IgD-negative memory B cell (primary cell): ENCODE data around the gene EHBP1. TPM values are rescaled to one million over a fixed set of nuclear protein-coding genes. Genes with fewer than 3 reads are reported as not detected.

ENCODE experiments used
- H3K27ac Mint-ChIP-seq, 3 donors: one replicate each; pipeline ENCODE4 v1.8.0; 2020 to 2022; ENCODE audit warnings: mild to moderate bottlenecking in 3 of 3, mixed read lengths in 3 of 3, moderate library complexity in 1 of 3
- H3K27me3 Mint-ChIP-seq: one replicate; pipeline ENCODE4 v1.8.0; 2021; ENCODE audit warnings: mixed read lengths
- H3K36me3 Mint-ChIP-seq: one replicate; pipeline ENCODE4 v1.8.0; 2020; ENCODE audit warnings: mild to moderate bottlenecking, mixed read lengths
- H3K4me1 Mint-ChIP-seq, 3 donors: one replicate each; pipeline ENCODE4 v1.8.0; 2020 to 2022; ENCODE audit warnings: mixed read lengths in 3 of 3, mild to moderate bottlenecking in 1 of 3
- H3K4me3 Mint-ChIP-seq, 4 donors: one replicate each; pipeline ENCODE4 v1.8.0; 2020 to 2022; ENCODE audit warnings: mild to moderate bottlenecking in 4 of 4, mixed read lengths in 4 of 4, moderate library complexity in 3 of 4
- H3K9me3 Mint-ChIP-seq, 3 donors: one replicate each; pipeline ENCODE4 v1.8.0; 2020 to 2021; ENCODE audit warnings: mixed read lengths in 3 of 3, mild to moderate bottlenecking in 1 of 3
- polyA plus RNA-seq: library from polyadenylated mRNA; unstranded; fragments of 300-500 nt; fragmentation: Illumina TruSeq; gene quantifications from one replicate; pipeline ENCODE4 v1.2.3, GENCODE V29; 2021

The EHBP1 gene
- polyA plus RNA-seq, result 10.2 TPM

GRCh38 chr2:62705007-62705829 is at the start of gene EHBP1:
Gene EHBP1, plus strand, starts transcription at chr2:62705713. Its CDS starts 1,479 bp downstream, at chr2:62707192.
- Mint-ChIP-seq H3K4me1 (peaks cover 17 to 30% (median 29%) of the 10 kb centered on the region in 3 donors), H3K27me3 (no peaks in the 10 kb centered on the region)

DNA sequence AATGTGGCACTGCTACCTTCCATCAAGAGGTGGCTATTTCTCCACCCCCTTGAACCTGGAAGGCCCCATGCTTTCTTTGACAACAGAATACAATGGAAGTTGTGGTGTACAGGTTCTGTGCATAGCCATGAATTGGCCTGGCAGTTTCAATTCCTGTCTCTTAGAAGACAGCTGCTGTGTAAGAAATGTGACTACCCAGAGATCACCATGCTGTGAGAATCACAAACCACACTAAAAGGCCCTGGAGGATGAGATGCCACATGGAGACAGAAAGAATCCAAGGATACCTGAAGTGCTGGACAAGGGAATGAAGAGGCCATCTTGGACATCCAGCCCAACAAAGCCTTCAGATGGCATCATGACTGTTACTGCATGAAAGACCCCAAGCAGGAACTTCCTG is 47.7 kb upstream of the EHBP1 start:
- H3K27me3 Mint-ChIP-seq, result no peaks in the 10 kb centered on the region
- H3K9me3 Mint-ChIP-seq, result peaks cover 0 to 2% (median 0%) of the 10 kb centered on the region in 3 donors
- peak overlapping the region in 2 of 3 donors; percentile 51 to 55 for H3K27ac Mint-ChIP-seq
- peaks cover 9 to 25% (median 18%) of the 10 kb centered on the region in 3 donors for H3K4me1 Mint-ChIP-seq
- peak overlapping the region in 2 of 4 donors; percentile 28 to 58 for H3K4me3 Mint-ChIP-seq
- H3K36me3 Mint-ChIP-seq, result peaks cover 1% of the 10 kb centered on the region

More at GRCh38 chr2:62705007-62705829, at the start of gene EHBP1:
- Mint-ChIP-seq H3K36me3 (no peaks in the 10 kb centered on the region), H3K27ac (peak within 1 kb of the TSS; percentile 33 to 92 (median 79)), H3K9me3 (no peaks in the 10 kb centered on the region), H3K4me3 (peak within 1 kb of the TSS; percentile 89 to 99 (median 96))

DNA sequence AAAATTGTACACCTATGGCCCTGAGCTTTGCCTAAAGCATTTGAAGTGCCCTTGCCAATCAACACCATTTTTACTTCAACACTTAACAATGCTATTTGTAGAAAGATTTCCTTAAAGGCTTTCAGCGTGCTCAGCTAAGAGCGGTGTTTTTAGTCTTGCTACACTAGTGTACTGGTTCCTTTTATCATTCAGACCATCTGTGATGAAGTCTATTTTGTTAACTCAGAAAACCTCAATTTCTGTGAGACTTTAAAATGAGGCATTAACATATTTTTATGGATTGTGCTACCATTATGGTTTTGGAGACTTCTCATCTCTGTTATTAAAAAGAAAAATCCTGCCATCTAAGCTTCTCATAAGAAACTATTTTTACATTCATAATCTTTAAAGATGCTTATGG is 46.6 kb upstream of the EHBP1 start:
- Mint-ChIP-seq H3K27ac (no peak overlapping the region), H3K9me3 (peaks cover 0 to 2% (median 0%) of the 10 kb centered on the region in 3 donors), H3K36me3 (peaks cover 4% of the 10 kb centered on the region), H3K4me1 (peaks cover 9 to 25% (median 18%) of the 10 kb centered on the region in 3 donors), H3K27me3 (no peaks in the 10 kb centered on the region), H3K4me3 (no peak overlapping the region)

- no peaks in the 10 kb centered on the region for H3K9me3 Mint-ChIP-seq
- peaks cover 2% of the 10 kb centered on the region for H3K36me3 Mint-ChIP-seq
- H3K4me3 Mint-ChIP-seq, result peak overlapping the region in 3 of 4 donors; percentile 45 to 50 (median 47)
- H3K27ac Mint-ChIP-seq, result peak overlapping the region in 1 of 3 donors; percentile 3
- H3K4me1 Mint-ChIP-seq, result peaks cover 9 to 25% (median 18%) of the 10 kb centered on the region in 3 donors
- no peaks in the 10 kb centered on the region for H3K27me3 Mint-ChIP-seq
Measured at GRCh38 chr2:62660087-62660486, 45.4 kb upstream of the EHBP1 start.

DNA sequence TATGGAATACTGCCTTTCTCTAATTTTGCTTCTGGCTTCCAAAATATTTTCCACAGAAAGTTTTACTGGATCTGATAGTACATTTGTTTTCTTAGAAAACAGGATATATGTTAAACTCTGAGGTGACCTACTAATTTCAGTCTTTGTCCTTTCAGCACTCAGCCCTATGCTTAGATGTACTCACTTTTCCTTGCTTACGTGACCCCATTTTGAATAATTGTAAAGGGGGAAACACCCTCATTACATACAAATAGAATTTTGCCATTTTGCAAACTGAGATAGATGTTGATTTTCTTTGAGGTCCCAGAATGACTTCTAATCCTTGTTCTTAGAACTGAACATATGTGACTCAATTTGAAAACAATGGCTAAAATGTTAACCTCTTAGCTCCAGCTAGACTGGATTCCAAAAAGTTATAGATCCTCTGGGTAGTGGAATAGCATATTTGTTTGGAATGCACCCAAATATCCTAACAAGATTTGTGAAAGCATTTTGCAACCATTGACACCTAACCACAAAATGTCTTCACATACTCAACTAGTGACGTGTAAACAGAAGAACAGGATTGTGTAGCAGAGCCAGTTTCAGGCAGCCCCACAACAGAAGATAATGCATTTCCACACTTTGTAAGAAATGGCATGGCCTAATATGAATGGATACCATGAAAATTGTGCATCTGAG is 44.8 kb upstream of the EHBP1 start:
- H3K4me3 Mint-ChIP-seq, result peak overlapping the region in 1 of 4 donors; percentile 45
- no peaks in the 10 kb centered on the region for H3K27me3 Mint-ChIP-seq
- H3K9me3 Mint-ChIP-seq, result no peaks in the 10 kb centered on the region
- peaks cover 9 to 25% (median 18%) of the 10 kb centered on the region in 3 donors for H3K4me1 Mint-ChIP-seq
- peaks cover 2% of the 10 kb centered on the region for H3K36me3 Mint-ChIP-seq
- H3K27ac Mint-ChIP-seq, result no peak overlapping the region

- peaks cover 9 to 25% (median 18%) of the 10 kb centered on the region in 3 donors for H3K4me1 Mint-ChIP-seq
- no peak overlapping the region for H3K4me3 Mint-ChIP-seq
- no peaks in the 10 kb centered on the region for H3K27me3 Mint-ChIP-seq
- no peaks in the 10 kb centered on the region for H3K9me3 Mint-ChIP-seq
- peaks cover 2% of the 10 kb centered on the region for H3K36me3 Mint-ChIP-seq
- no peak overlapping the region for H3K27ac Mint-ChIP-seq
Measured at GRCh38 chr2:62661263-62661635, 44.3 kb upstream of the EHBP1 start.

GRCh38 chr2:62662131-62662530 is 43.4 kb upstream of the EHBP1 start:
- Mint-ChIP-seq H3K9me3 (no peaks in the 10 kb centered on the region), H3K4me3 (no peak overlapping the region), H3K27me3 (no peaks in the 10 kb centered on the region), H3K4me1 (peaks cover 9 to 25% (median 18%) of the 10 kb centered on the region in 3 donors), H3K27ac (no peak overlapping the region), H3K36me3 (peaks cover 2% of the 10 kb centered on the region)

- Mint-ChIP-seq H3K27ac (no peak overlapping the region), H3K36me3 (peaks cover 2% of the 10 kb centered on the region), H3K9me3 (no peaks in the 10 kb centered on the region), H3K4me3 (no peak overlapping the region), H3K4me1 (peaks cover 8 to 21% (median 16%) of the 10 kb centered on the region in 3 donors), H3K27me3 (no peaks in the 10 kb centered on the region)
Measured at GRCh38 chr2:62662554-62662953, 43.0 kb upstream of the EHBP1 start.

DNA sequence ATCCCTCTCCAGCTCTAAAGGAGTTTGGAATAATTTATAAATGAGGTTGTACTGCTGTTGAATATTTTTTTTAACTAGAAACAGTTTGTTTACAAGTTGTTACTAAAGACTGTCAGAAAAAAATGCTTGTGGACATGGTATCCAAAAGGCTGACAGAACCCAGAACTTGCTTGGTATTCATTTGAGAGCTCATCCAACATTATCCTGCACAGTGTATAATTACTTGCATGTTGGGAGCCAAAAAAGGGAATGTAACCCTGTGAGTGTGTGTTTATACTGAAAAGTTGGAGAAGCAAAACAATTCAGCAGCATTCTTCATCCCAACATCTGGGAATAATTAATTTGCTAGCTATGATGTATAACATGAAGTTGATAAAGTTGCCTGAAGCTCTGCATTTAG is 42.1 kb upstream of the EHBP1 start:
- Mint-ChIP-seq H3K27me3 (no peaks in the 10 kb centered on the region), H3K36me3 (peaks cover 2% of the 10 kb centered on the region), H3K4me1 (peaks cover 5 to 15% (median 11%) of the 10 kb centered on the region in 3 donors), H3K4me3 (no peak overlapping the region), H3K9me3 (no peaks in the 10 kb centered on the region), H3K27ac (no peak overlapping the region)

DNA sequence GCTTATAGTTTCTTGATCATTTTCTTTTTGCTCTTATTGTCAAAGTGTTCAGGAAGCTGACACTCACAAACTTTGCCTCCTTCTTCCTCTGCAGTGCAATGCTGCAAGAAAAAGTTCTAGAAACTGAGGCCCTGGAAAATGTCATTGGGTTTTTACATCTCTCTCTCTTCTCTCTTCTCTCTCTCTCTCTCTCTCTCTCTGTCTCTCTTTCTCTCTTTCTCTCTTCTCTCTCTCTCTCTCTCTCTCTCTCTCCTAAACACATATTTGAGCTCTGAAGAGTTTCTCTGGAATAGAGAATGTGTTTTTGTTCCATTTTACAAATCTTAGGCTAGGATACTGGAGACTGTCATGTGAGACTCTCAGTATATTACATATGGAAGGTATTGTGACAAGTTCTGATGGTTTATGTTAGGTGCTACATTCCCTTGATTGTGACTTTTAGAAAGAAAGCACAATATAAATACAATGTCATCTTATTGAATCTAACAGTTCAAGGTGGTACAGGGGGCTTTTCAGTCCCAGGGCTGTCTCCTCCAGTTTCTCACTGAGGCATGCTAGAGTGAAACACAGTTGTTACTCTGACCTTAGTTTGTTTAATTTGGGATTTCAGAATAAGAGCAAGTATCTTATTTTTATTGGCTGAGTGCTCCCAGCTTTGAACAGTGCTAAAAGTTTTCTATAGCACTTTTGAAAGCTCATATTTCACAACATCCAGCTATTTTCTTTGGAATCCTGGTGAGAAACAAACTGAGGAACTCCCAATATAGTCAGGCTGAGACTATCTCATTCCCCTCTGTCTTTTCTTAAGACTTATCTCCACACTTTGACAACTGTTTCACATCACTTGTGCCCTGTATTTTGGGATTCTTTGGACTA is 41.4 kb upstream of the EHBP1 start:
- Mint-ChIP-seq H3K27ac (no peak overlapping the region), H3K36me3 (peaks cover 2% of the 10 kb centered on the region), H3K27me3 (no peaks in the 10 kb centered on the region), H3K4me3 (no peak overlapping the region), H3K9me3 (peaks cover 0 to 1% (median 0%) of the 10 kb centered on the region in 3 donors), H3K4me1 (peaks cover 5 to 15% (median 11%) of the 10 kb centered on the region in 3 donors)

DNA sequence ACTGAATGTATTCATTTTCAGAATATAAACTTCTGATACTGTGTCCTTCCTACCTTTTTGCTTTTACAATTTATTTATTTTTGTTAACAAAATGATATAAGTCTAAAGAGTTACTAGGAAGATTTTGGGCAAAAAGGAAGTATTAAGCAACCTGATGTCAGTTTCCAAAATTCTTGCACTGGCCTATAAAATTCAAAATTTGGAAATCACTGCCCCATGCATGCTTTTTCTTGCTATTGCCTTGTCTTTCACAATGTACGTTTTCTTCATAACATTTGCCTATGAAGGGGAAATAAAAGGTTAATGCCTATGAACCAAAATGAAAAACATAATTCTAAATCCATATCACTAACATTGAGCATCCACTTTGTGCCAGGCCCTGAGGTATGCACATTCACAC is 40.1 kb upstream of the EHBP1 start:
- peaks cover 2% of the 10 kb centered on the region for H3K36me3 Mint-ChIP-seq
- H3K27ac Mint-ChIP-seq, result no peak overlapping the region
- peaks cover 0 to 5% (median 4%) of the 10 kb centered on the region in 3 donors for H3K4me1 Mint-ChIP-seq
- peaks cover 0 to 1% (median 0%) of the 10 kb centered on the region in 3 donors for H3K9me3 Mint-ChIP-seq
- no peaks in the 10 kb centered on the region for H3K27me3 Mint-ChIP-seq
- no peak overlapping the region for H3K4me3 Mint-ChIP-seq

- no peaks in the 10 kb centered on the region for H3K27me3 Mint-ChIP-seq
- peaks cover 0 to 1% (median 0%) of the 10 kb centered on the region in 3 donors for H3K9me3 Mint-ChIP-seq
- no peaks in the 10 kb centered on the region for H3K4me1 Mint-ChIP-seq
- H3K36me3 Mint-ChIP-seq, result no peaks in the 10 kb centered on the region
- no peak overlapping the region for H3K4me3 Mint-ChIP-seq
- H3K27ac Mint-ChIP-seq, result no peak overlapping the region
Measured at GRCh38 chr2:62669180-62669579, 36.3 kb upstream of the EHBP1 start.

- Mint-ChIP-seq H3K36me3 (no peaks in the 10 kb centered on the region), H3K4me3 (peak overlapping the region in 1 of 4 donors; percentile 44), H3K9me3 (peaks cover 0 to 1% (median 0%) of the 10 kb centered on the region in 3 donors), H3K27ac (no peak overlapping the region), H3K27me3 (no peaks in the 10 kb centered on the region), H3K4me1 (no peaks in the 10 kb centered on the region)
Measured at GRCh38 chr2:62672601-62673000, 32.9 kb upstream of the EHBP1 start.

DNA sequence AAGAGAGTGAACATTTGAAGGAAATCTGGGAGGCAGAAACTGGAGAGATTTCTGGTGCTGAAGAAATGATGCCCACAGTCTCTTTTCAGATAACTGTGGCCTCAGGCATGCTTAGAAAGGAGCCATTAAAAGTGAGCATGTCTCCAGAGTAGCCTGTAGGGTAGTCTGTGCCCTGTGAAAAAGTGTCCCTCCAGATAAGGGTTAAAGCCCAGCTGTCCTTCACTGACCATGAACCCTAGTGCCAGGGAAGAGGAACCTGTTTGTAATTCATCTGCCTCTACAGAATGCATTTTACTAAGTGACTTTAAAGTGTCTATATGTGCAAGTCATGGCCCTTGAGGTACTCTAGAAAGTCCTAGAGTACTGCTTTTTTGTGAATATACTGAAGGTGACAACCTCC is 30.5 kb upstream of the EHBP1 start:
- Mint-ChIP-seq H3K27me3 (no peaks in the 10 kb centered on the region), H3K9me3 (no peaks in the 10 kb centered on the region), H3K27ac (no peak overlapping the region), H3K4me1 (no peaks in the 10 kb centered on the region), H3K4me3 (no peak overlapping the region), H3K36me3 (no peaks in the 10 kb centered on the region)
